CD8-positive, alpha-beta memory T cell (primary cell): Measurements from ENCODE around the gene MOB4. TPM values are rescaled to one million over a fixed set of nuclear protein-coding genes. Genes with fewer than 3 reads are reported as not detected.
A peak's percentile ranks its signal among the peaks of the same experiment; 100 is the strongest.

ENCODE experiments used
- CTCF ChIA-PET: fragments of 350-600 bp; sonication (Branson Sonifier 250); formaldehyde crosslinking; loops from one replicate; lab custom pipeline; 2021; ENCODE audit warnings: antibody characterized with exemption; lab: Charles Lee
- POLR2A ChIA-PET: fragments of 350-600 bp; sonication (Branson Sonifier 250); formaldehyde crosslinking; loops from one replicate; lab custom pipeline; 2021; ENCODE audit warnings: antibody characterized with exemption; lab: Charles Lee
- DNase-seq, 5 donors: peaks; one replicate each; pipeline versions ENCODE4 v3.0.0 to v3.0.0-alpha.2; 2020 to 2022; ENCODE audit warnings: mixed read lengths in 1 of 5
- H3K27ac ChIP-seq: one replicate; pipeline ENCODE4 v1.7.0; 2013; ENCODE audit warnings: low read depth, mild to moderate bottlenecking, low read length, moderate library complexity
- H3K27me3 ChIP-seq: 2 replicates; pipeline ENCODE4 v1.7.0; 2013; ENCODE audit warnings: low read length, mild to moderate bottlenecking; ENCODE audit not compliant: insufficient read depth, poor library complexity, severe bottlenecking
- H3K36me3 ChIP-seq: 2 replicates; pipeline ENCODE4 v1.7.0; 2013; ENCODE audit warnings: mild to moderate bottlenecking, low read length, moderate library complexity; ENCODE audit not compliant: insufficient read depth
- H3K4me1 ChIP-seq: 2 replicates; pipeline ENCODE4 v1.7.0; 2013; ENCODE audit warnings: mild to moderate bottlenecking, low read length, moderate library complexity; ENCODE audit not compliant: insufficient read depth
- H3K4me3 ChIP-seq: 2 replicates; pipeline ENCODE4 v1.7.0; 2013; ENCODE audit warnings: mild to moderate bottlenecking, low read length
- H3K9me3 ChIP-seq: 2 replicates; pipeline ENCODE4 v1.7.0; 2013; ENCODE audit warnings: mild to moderate bottlenecking, low read length
- H3K27ac Mint-ChIP-seq, 8 donors: one replicate each; pipeline ENCODE4 v1.8.0; 2020 to 2021; ENCODE audit warnings: mixed read lengths in 8 of 8, mild to moderate bottlenecking in 6 of 8, inconsistent platforms in 3 of 8, moderate library complexity in 3 of 8
- H3K27me3 Mint-ChIP-seq, 2 donors: one replicate each; pipeline ENCODE4 v1.8.0; 2020 to 2021; ENCODE audit warnings: mixed read lengths in 2 of 2, mild to moderate bottlenecking in 1 of 2, moderate library complexity in 1 of 2
- H3K36me3 Mint-ChIP-seq, 3 donors: one replicate each; pipeline ENCODE4 v1.8.0; 2020 to 2021; ENCODE audit warnings: mixed read lengths in 3 of 3, inconsistent platforms in 1 of 3, mild to moderate bottlenecking in 1 of 3
- H3K4me1 Mint-ChIP-seq, 3 donors: one replicate each; pipeline ENCODE4 v1.8.0; 2020 to 2021; ENCODE audit warnings: mixed read lengths in 3 of 3, inconsistent platforms in 1 of 3, mild to moderate bottlenecking in 1 of 3
- H3K4me3 Mint-ChIP-seq, 7 donors: one replicate each; pipeline ENCODE4 v1.8.0; 2020 to 2021; ENCODE audit warnings: mixed read lengths in 7 of 7, mild to moderate bottlenecking in 6 of 7, moderate library complexity in 4 of 7, inconsistent platforms in 2 of 7
- H3K9me3 Mint-ChIP-seq, 5 donors: one replicate each; pipeline ENCODE4 v1.8.0; 2020 to 2022; ENCODE audit warnings: mixed read lengths in 5 of 5, mild to moderate bottlenecking in 3 of 5, moderate library complexity in 2 of 5, inconsistent platforms in 1 of 5
- polyA plus RNA-seq: library from polyadenylated mRNA; unstranded; fragments of 300-500 nt; fragmentation: Illumina TruSeq; gene quantifications from one replicate; pipeline ENCODE4 v1.2.3, GENCODE V29; 2021
- total RNA-seq, 2 experiments: library from RNA; stranded (reverse); gene quantifications; one replicate each; pipeline ENCODE4 v1.2.3, GENCODE V29; 2021

Gene MOB4
- total and polyA plus RNA-seq, 3 experiments from 2014 or later: 21.9 to 26.2 (median 26.1) TPM

DNA sequence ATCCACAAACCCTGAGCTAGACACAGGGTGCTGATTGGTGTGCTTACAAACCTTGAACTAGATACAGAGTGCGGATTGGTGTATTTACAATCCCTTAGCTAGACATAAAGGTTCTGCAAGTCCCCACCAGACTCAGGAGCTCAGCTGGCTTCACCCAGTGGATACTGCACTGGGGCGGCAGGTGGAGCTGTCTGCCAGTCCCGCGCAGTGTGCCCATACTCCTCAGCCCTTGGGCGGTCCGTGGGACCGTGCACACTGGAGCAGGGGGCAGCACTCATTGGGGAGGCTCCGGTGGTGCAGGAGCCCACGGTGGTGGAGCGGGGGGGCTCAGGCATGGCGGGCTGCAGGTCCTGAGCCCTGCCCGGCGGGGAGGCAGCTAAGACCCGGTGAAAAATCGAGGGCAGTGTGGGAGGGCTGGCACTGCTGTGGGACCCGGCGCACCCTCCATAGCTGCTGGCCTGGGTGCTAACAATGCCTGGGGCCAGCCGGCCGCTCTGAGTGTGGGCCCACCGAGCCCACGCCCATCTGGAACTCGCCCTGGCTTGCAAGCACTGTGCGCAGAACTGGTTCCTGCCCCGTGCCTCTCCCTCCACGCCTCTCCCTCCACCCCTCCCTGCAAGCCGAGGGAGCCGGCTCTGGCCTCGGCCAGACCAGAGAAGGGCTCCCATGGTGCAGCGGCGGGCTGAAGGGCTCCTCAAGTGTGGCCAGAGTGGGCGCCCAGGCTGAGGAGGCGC is 75.6 kb downstream of the MOB4 start:
- no peak for DNase-seq
- Histone ChIP-seq H3K9me3 (no peaks in the 10 kb centered on the region), H3K27ac (no peak overlapping the region), H3K36me3 (no peaks in the 10 kb centered on the region), H3K27me3 (no peaks in the 10 kb centered on the region), H3K4me3 (no peak overlapping the region), H3K4me1 (no peaks in the 10 kb centered on the region)
- H3K4me3 Mint-ChIP-seq: no peak overlapping the region
- no peaks in the 10 kb centered on the region for H3K4me1 Mint-ChIP-seq
- peaks cover 0 to 2% (median 0%) of the 10 kb centered on the region in 5 donors for H3K9me3 Mint-ChIP-seq
- ChIA-PET CTCF (interaction anchor here (1.5 kb wide), 1 partner anchor 8 kb away, joined by 3 read pairs; no protein-coding TSS in a partner anchor), POLR2A (no interaction called here)
- H3K27me3 Mint-ChIP-seq: peaks cover 8 to 17% of the 10 kb centered on the region in 2 donors
- no peak overlapping the region for H3K27ac Mint-ChIP-seq
- H3K36me3 Mint-ChIP-seq: peaks cover 0 to 4% (median 0%) of the 10 kb centered on the region in 3 donors

- no peak overlapping the region for H3K4me3 ChIP-seq
- ChIA-PET CTCF (no interaction called here), POLR2A (no interaction called here)
- DNase-seq: no peak
- Mint-ChIP-seq H3K4me1 (peaks cover 5 to 6% (median 5%) of the 10 kb centered on the region in 3 donors), H3K27ac (no peak overlapping the region), H3K27me3 (peaks cover 13 to 26% of the 10 kb centered on the region in 2 donors), H3K4me3 (no peak overlapping the region), H3K36me3 (no peaks in the 10 kb centered on the region), H3K9me3 (peaks cover 0 to 2% (median 0%) of the 10 kb centered on the region in 5 donors)
- no peaks in the 10 kb centered on the region for H3K4me1 ChIP-seq
- H3K36me3 ChIP-seq: no peaks in the 10 kb centered on the region
- no peak overlapping the region for H3K27ac ChIP-seq
- H3K9me3 ChIP-seq: no peaks in the 10 kb centered on the region
- no peaks in the 10 kb centered on the region for H3K27me3 ChIP-seq
Observed at GRCh38 chr2:197596766-197597165, 80.9 kb downstream of the MOB4 start.

GRCh38 chr2:197597166-197597565 is 81.3 kb downstream of the MOB4 start:
- CTCF ChIA-PET: no interaction called here

DNA sequence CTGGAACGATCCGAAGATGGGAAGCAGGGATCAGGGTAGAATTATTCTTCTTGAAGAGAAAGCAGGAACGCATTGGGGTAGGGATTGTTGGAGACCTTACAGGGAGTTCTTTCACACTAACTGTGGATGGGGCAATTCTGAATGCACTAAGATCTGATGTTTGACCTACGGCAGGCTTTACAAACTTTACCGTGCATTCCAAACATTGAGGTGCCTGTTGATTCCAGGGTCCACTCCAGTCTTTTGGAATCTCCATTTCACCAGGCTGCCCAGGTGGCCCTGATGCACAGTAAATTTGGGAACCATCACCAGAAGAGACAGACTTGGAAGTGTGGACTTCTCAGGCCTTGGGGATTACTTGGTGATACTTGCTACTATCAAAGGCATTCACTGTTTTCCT is 82.6 kb downstream of the MOB4 start:
- Histone ChIP-seq H3K27ac (no peak overlapping the region), H3K27me3 (no peaks in the 10 kb centered on the region), H3K9me3 (no peaks in the 10 kb centered on the region), H3K4me3 (no peak overlapping the region), H3K4me1 (no peaks in the 10 kb centered on the region), H3K36me3 (no peaks in the 10 kb centered on the region)
- DNase-seq: no peak
- H3K27ac Mint-ChIP-seq: no peak overlapping the region
- no peak overlapping the region for H3K4me3 Mint-ChIP-seq
- peaks cover 5 to 6% (median 5%) of the 10 kb centered on the region in 3 donors for H3K4me1 Mint-ChIP-seq
- H3K27me3 Mint-ChIP-seq: peaks cover 15 to 26% of the 10 kb centered on the region in 2 donors
- no peaks in the 10 kb centered on the region for H3K9me3 Mint-ChIP-seq
- no peaks in the 10 kb centered on the region for H3K36me3 Mint-ChIP-seq
- ChIA-PET CTCF (no interaction called here), POLR2A (no interaction called here)

More at GRCh38 chr2:197597166-197597565, 81.3 kb downstream of the MOB4 start:
- DNase-seq: no peak
- POLR2A ChIA-PET: no interaction called here
- Histone ChIP-seq H3K36me3 (no peaks in the 10 kb centered on the region), H3K9me3 (no peaks in the 10 kb centered on the region), H3K4me1 (no peaks in the 10 kb centered on the region), H3K27ac (no peak overlapping the region), H3K4me3 (no peak overlapping the region), H3K27me3 (no peaks in the 10 kb centered on the region)
- no peaks in the 10 kb centered on the region for H3K36me3 Mint-ChIP-seq
- H3K27me3 Mint-ChIP-seq: peaks cover 13 to 26% of the 10 kb centered on the region in 2 donors
- H3K9me3 Mint-ChIP-seq: peaks cover 0 to 2% (median 0%) of the 10 kb centered on the region in 5 donors
- no peak overlapping the region for H3K4me3 Mint-ChIP-seq
- no peak overlapping the region for H3K27ac Mint-ChIP-seq
- peaks cover 5 to 6% (median 5%) of the 10 kb centered on the region in 3 donors for H3K4me1 Mint-ChIP-seq

DNA sequence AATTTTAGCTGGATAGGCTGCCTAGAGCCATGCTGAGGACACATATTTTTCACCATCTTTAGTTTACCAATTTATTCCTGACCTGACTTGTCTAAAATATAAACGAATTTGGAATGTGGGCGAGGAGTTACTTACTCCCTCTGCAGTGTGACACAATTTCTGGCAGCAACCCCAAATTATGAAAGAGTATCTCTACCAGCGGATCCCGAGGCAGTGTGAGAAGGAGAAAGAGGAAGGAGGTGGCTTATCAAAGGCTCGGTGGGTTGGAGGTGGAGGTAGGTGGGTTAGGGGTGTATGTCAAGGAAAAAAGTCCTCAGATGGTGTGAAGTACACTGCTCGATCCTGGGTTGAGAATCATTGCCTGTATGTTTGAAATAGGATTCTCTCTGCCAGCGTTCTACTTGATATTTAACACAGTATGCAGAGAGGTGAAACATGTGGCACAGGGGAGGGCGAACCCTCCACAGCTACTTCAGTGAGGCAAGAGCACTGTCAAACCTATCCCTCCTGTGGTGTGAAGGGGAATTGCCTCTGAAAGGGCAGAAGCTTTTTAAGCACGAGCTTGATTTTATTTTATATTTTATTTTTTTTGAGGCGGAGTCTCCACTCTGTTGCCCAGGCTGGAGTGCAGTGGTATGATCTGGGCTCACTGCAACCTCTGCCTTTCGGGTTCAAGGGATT is 83.6 kb downstream of the MOB4 start:
- H3K27me3 Mint-ChIP-seq: peaks cover 15 to 26% of the 10 kb centered on the region in 2 donors
- Histone ChIP-seq H3K4me1 (no peaks in the 10 kb centered on the region), H3K27me3 (no peaks in the 10 kb centered on the region), H3K4me3 (no peak overlapping the region), H3K36me3 (no peaks in the 10 kb centered on the region), H3K9me3 (no peaks in the 10 kb centered on the region), H3K27ac (no peak overlapping the region)
- no peaks in the 10 kb centered on the region for H3K36me3 Mint-ChIP-seq
- CTCF ChIA-PET: interaction anchor here (0.6 to 1.3 kb wide), 3 partner anchors 9 to 106 kb away, joined by 3 read pairs; partner anchors contain the start of gene MARS2
- H3K9me3 Mint-ChIP-seq: no peaks in the 10 kb centered on the region
- peak overlapping the region in 1 of 8 donors; percentile 36 for H3K27ac Mint-ChIP-seq
- H3K4me1 Mint-ChIP-seq: peaks cover 5 to 6% (median 5%) of the 10 kb centered on the region in 3 donors
- DNase-seq: peak in 3 of 5 donors; percentile 11 to 51 (median 46)
- POLR2A ChIA-PET: interaction anchor here (1.0 to 1.1 kb wide), 2 partner anchors 100 to 106 kb away, joined by 3 to 5 read pairs; partner anchors contain the start of genes HSPD1 and MARS2
- peak overlapping the region in 1 of 7 donors; percentile 40 for H3K4me3 Mint-ChIP-seq

GRCh38 chr2:197600306-197600705 is 84.4 kb downstream of the MOB4 start:
- no peaks in the 10 kb centered on the region for H3K9me3 ChIP-seq
- H3K4me3 Mint-ChIP-seq: no peak overlapping the region
- ChIA-PET CTCF (interaction anchor here (1.3 kb wide), 1 partner anchor 98 kb away, joined by 3 read pairs; no protein-coding TSS in a partner anchor), POLR2A (interaction anchor here (1.0 to 1.1 kb wide), 2 partner anchors 101 to 105 kb away, joined by 3 to 5 read pairs; partner anchors contain the start of genes HSPD1 and MARS2)
- H3K4me1 ChIP-seq: no peaks in the 10 kb centered on the region
- H3K4me3 ChIP-seq: no peak overlapping the region
- H3K36me3 ChIP-seq: no peaks in the 10 kb centered on the region
- H3K27ac ChIP-seq: no peak overlapping the region
- no peaks in the 10 kb centered on the region for H3K9me3 Mint-ChIP-seq
- H3K27me3 Mint-ChIP-seq: peaks cover 13 to 22% of the 10 kb centered on the region in 2 donors
- no peak overlapping the region for H3K27ac Mint-ChIP-seq
- no peaks in the 10 kb centered on the region for H3K27me3 ChIP-seq
- no peaks in the 10 kb centered on the region for H3K36me3 Mint-ChIP-seq
- peaks cover 5 to 6% (median 5%) of the 10 kb centered on the region in 3 donors for H3K4me1 Mint-ChIP-seq
- no peak for DNase-seq

- H3K9me3 Mint-ChIP-seq: no peaks in the 10 kb centered on the region
- no peaks in the 10 kb centered on the region for H3K9me3 ChIP-seq
- no peaks in the 10 kb centered on the region for H3K27me3 ChIP-seq
- DNase-seq: no peak
- H3K36me3 Mint-ChIP-seq: no peaks in the 10 kb centered on the region
- no peak overlapping the region for H3K4me3 Mint-ChIP-seq
- ChIA-PET CTCF (no interaction called here), POLR2A (no interaction called here)
- H3K27ac ChIP-seq: no peak overlapping the region
- H3K4me1 ChIP-seq: no peaks in the 10 kb centered on the region
- peaks cover 13 to 22% of the 10 kb centered on the region in 2 donors for H3K27me3 Mint-ChIP-seq
- H3K4me1 Mint-ChIP-seq: peaks cover 5 to 6% (median 5%) of the 10 kb centered on the region in 3 donors
- H3K27ac Mint-ChIP-seq: no peak overlapping the region
- H3K36me3 ChIP-seq: no peaks in the 10 kb centered on the region
- H3K4me3 ChIP-seq: no peak overlapping the region
Observed at GRCh38 chr2:197601726-197602125, 85.9 kb downstream of the MOB4 start.
